ENCODE measurements around the gene SIGLEC11.
"Not testable (repeated sequence)": the region's sequence is repeated elsewhere in the genome, so short reads cannot be mapped to it uniquely, and the experiment has no call there.

SIGLEC11 gene

GRCh38 chr19:49960980-49961379 lies at the start of gene SIGLEC11:
TSS of gene SIGLEC11 (minus strand) at chr19:49961172. CDS start at chr19:49961081, 91 bp downstream.
- DNase-seq (ENCODE audit: low spot score); FAIRE-seq: not testable (repeated sequence)

- FAIRE-seq (no peak), DNase-seq (ENCODE audit: low spot score) (no peak)
Observed at GRCh38 chr19:50008532-50008931, 47.6 kb upstream of the SIGLEC11 start.

GRCh38 chr19:50007947-50008346 lies 47.0 kb upstream of the SIGLEC11 start:
- no peak for FAIRE-seq
- no peak for DNase-seq (ENCODE audit: low spot score)

GRCh38 chr19:50007170-50007569 lies 46.2 kb upstream of the SIGLEC11 start:
- no peak for DNase-seq (ENCODE audit: low spot score)
- FAIRE-seq: no peak

GRCh38 chr19:50005428-50005827 lies 44.5 kb upstream of the SIGLEC11 start:
- DNase-seq (ENCODE audit: low spot score) (no peak), FAIRE-seq (no peak)

GRCh38 chr19:50003810-50004419 lies 42.9 kb upstream of the SIGLEC11 start:
- DNase-seq (ENCODE audit: low spot score): peak; percentile 94
- FAIRE-seq: peak; percentile 96

- DNase-seq (ENCODE audit: low spot score) (no peak), FAIRE-seq (no peak)
Observed at GRCh38 chr19:50003254-50003788, 42.3 kb upstream of the SIGLEC11 start.

- DNase-seq (ENCODE audit: low spot score) (no peak), FAIRE-seq (no peak)
Observed at GRCh38 chr19:50002386-50002960, 41.5 kb upstream of the SIGLEC11 start.

GRCh38 chr19:50001775-50002174 lies 40.8 kb upstream of the SIGLEC11 start:
- FAIRE-seq: no peak
- no peak for DNase-seq (ENCODE audit: low spot score)

- DNase-seq (ENCODE audit: low spot score) (no peak), FAIRE-seq (no peak)
Observed at GRCh38 chr19:50000841-50001557, 40.0 kb upstream of the SIGLEC11 start.

GRCh38 chr19:50000038-50000840 lies 39.3 kb upstream of the SIGLEC11 start:
- no peak for DNase-seq (ENCODE audit: low spot score)

GRCh38 chr19:49999371-50000010 lies 38.5 kb upstream of the SIGLEC11 start:
- DNase-seq (ENCODE audit: low spot score) (no peak), FAIRE-seq (no peak)

More at GRCh38 chr19:50000038-50000840, 39.3 kb upstream of the SIGLEC11 start:
- no peak for FAIRE-seq

- peak; percentile 17 for DNase-seq (ENCODE audit: low spot score)
- no peak for FAIRE-seq
Observed at GRCh38 chr19:49997709-49998108, 36.7 kb upstream of the SIGLEC11 start.

- FAIRE-seq (no peak), DNase-seq (ENCODE audit: low spot score) (peak; percentile 51)
Observed at GRCh38 chr19:49988433-49988832, 27.5 kb upstream of the SIGLEC11 start.

GRCh38 chr19:49988007-49988406 lies 27.0 kb upstream of the SIGLEC11 start:
- FAIRE-seq (no peak), DNase-seq (ENCODE audit: low spot score) (no peak)

GRCh38 chr19:49987159-49987698 lies 26.3 kb upstream of the SIGLEC11 start:
- FAIRE-seq (no peak), DNase-seq (ENCODE audit: low spot score) (peak; percentile 47)

- FAIRE-seq (no peak), DNase-seq (ENCODE audit: low spot score) (no peak)
Observed at GRCh38 chr19:49986354-49986753, 25.4 kb upstream of the SIGLEC11 start.

GRCh38 chr19:49985871-49986270 lies 24.9 kb upstream of the SIGLEC11 start:
- FAIRE-seq: no peak
- no peak for DNase-seq (ENCODE audit: low spot score)

GRCh38 chr19:49984491-49984890 lies 23.5 kb upstream of the SIGLEC11 start:
- no peak for FAIRE-seq
- no peak for DNase-seq (ENCODE audit: low spot score)

- DNase-seq (ENCODE audit: low spot score): peak; percentile 17
- no peak for FAIRE-seq
Observed at GRCh38 chr19:49983645-49984229, 22.8 kb upstream of the SIGLEC11 start.
